Measurements from ENCODE around the gene SKAP2. TPM values are rescaled to one million over a fixed set of nuclear protein-coding genes. Genes with fewer than 3 reads are reported as not detected.

The SKAP2 gene
- total and polyA plus RNA-seq, 2 of the 4 experiments (the other 2 are of a cell fraction): 5.7 to 7.4 TPM

DNA sequence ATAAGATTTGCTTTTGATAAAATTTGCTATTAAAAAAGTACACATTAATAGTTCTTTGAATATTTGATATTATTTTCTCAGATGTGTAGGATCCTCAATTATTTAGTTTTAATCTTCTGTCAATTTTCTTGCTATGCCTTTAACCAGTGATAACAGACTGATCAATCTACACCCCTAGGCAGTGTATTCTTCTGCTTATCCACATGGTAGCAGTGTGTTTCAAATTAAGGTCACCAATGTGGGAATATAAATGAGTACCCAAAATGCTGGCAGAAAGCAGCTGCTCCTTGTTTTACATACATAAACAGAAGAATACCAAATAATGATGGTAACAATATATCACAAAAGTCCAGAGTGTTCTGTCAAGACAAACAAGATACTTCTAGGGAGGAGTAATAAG, 87.0 kb downstream of the SKAP2 start:
- in situ Hi-C loops (cut with MboI; ENCODE audit: low sequenced_read_pairs) (no loop called here), intact Hi-C loops (cut with micrococcal nuclease) (no loop called here), dilution Hi-C loops (cut with HindIII; ENCODE audit: low sequenced_read_pairs, unreplicated experiment) (no loop called here)
- Histone ChIP-seq H2BK15ac (ENCODE audit: low read depth, low read length) (no peak overlapping the region), H3K18ac (ENCODE audit: low read depth, low read length) (no peak overlapping the region), H3K9me3 (ENCODE audit: control insufficient read depth, insufficient read depth, low read length) (no peaks in the 10 kb centered on the region), H3K14ac (replicated peaks; ENCODE audit: low read depth, low read length) (no peak overlapping the region), H4K8ac (ENCODE audit: low read depth in 2 of 2, low read length in 2 of 2) (no peak overlapping the region), H4K5ac (ENCODE audit: low read depth, low read length) (no peak overlapping the region), H3K9ac (ENCODE audit: low read depth, low read length) (no peak overlapping the region), H3K56ac (ENCODE audit: extremely low read depth, insufficient read depth, low read length) (no peak overlapping the region), H4K91ac (ENCODE audit: insufficient read depth, low read depth, low read length) (no peak overlapping the region), H2BK120ac (ENCODE audit: low read depth, low read length) (no peak overlapping the region), H2AFZ (replicated peaks; ENCODE audit: low read length, poor library complexity) (no peak overlapping the region), H2AK5ac (ENCODE audit: low read depth, low read length) (no peak overlapping the region), H3K27ac (ENCODE audit: insufficient read depth, low read length) (no peak overlapping the region), H3K4ac (ENCODE audit: low read depth, low read length) (no peak overlapping the region), H3K4me2 (ENCODE audit: low read depth, low read length) (no peak overlapping the region), H3K4me3 (ENCODE audit: insufficient read depth, low read depth, low read length) (no peak overlapping the region), H3K23ac (ENCODE audit: low read depth, low read length) (no peak overlapping the region), H2AK9ac (replicated peaks; ENCODE audit: low read depth, low read length, poor library complexity) (no peak overlapping the region), H4K20me1 (ENCODE audit: insufficient read depth, low read length) (no peaks in the 10 kb centered on the region), H3K9me1 (ENCODE audit: insufficient read depth, low read length) (no peaks in the 10 kb centered on the region; the same call in 1 of the 2 replicates), H2BK5ac (ENCODE audit: low read depth, low read length, poor library complexity, severe bottlenecking) (no peak overlapping the region), H3K4me1 (ENCODE audit: control insufficient read depth, insufficient read depth, low read length) (no peaks in the 10 kb centered on the region), H2BK20ac (ENCODE audit: low read depth, low read length) (no peak overlapping the region), H3K36me3 (ENCODE audit: control insufficient read depth, insufficient read depth, low read length) (no peaks in the 10 kb centered on the region), H3K27me3 (ENCODE audit: control insufficient read depth, insufficient read depth, low read length) (no peaks in the 10 kb centered on the region), H3K79me1 (ENCODE audit: low read depth in 1 of 2, low read length in 2 of 2) (no peaks in the 10 kb centered on the region; a peak in 2 of 4 replicates)
- DNase-seq (no peak), ATAC-seq (ENCODE audit: low read depth) (no peak)
- POLR2A ChIA-PET (ENCODE audit: unreplicated experiment): interaction anchor here (0.6 kb wide), 1 partner anchor 896 kb away, joined by 3 read pairs; no protein-coding TSS in a partner anchor
- no TSS peak for BruUV-seq (replicated peaks)
- TF ChIP-seq, protein P1, sequence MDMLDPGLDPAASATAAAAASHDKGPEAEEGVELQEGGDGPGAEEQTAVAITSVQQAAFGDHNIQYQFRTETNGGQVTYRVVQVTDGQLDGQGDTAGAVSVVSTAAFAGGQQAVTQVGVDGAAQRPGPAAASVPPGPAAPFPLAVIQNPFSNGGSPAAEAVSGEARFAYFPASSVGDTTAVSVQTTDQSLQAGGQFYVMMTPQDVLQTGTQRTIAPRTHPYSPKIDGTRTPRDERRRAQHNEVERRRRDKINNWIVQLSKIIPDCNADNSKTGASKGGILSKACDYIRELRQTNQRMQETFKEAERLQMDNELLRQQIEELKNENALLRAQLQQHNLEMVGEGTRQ (IDR thresholded peaks at IDR 0.05; ENCODE audit: low read depth, low read length): no peak
- TF ChIP-seq CEBPB (IDR thresholded peaks at IDR 0.05; ENCODE audit: low read depth, low read length): no peak
- no peak for TF ChIP-seq FOS (IDR thresholded peaks at IDR 0.05; ENCODE audit: low read depth, low read length)
- TF ChIP-seq SMC3 (IDR thresholded peaks at IDR 0.05; ENCODE audit: low read depth, low read length): no peak
- CTCF ChIA-PET: interaction anchor here (1.5 kb wide), 1 partner anchor 10 kb away, joined by 5 read pairs; no protein-coding TSS in a partner anchor
